PFSK-1 (cell line): ENCODE measurements around the gene ZNF566.

ENCODE experiments used
- FOXP2 ChIP-seq: optimal IDR thresholded peaks from 2 replicates; pipeline ENCODE3; 2011; ENCODE audit warnings: borderline replicate concordance, control low read depth, inconsistent platforms; ENCODE audit not compliant: insufficient read depth; ENCODE audit errors: extremely low read length, extremely low read depth
- POLR2AphosphoS5 ChIP-seq: IDR thresholded peaks from 2 replicates; pipeline ENCODE4 v1.6.1; 2012; ENCODE audit warnings: low read depth, mild to moderate bottlenecking, control low read depth, low read length, moderate library complexity
- REST ChIP-seq, 2 experiments: IDR thresholded peaks; 2 replicates each; pipeline versions ENCODE4 v1.6.1 to v1.8.0; 2011 to 2012; ENCODE audit warnings: low read depth in 2 of 2, low read length in 2 of 2, control low read depth in 1 of 2, inconsistent platforms in 1 of 2, mild to moderate bottlenecking in 1 of 2, moderate library complexity in 1 of 2; ENCODE audit not compliant: insufficient read depth in 1 of 2
- SIN3A ChIP-seq: IDR thresholded peaks from 2 replicates; pipeline ENCODE4 v1.6.1; 2012; ENCODE audit warnings: mild to moderate bottlenecking, low read length, moderate library complexity, borderline replicate concordance; ENCODE audit not compliant: insufficient read depth
- TAF1 ChIP-seq: IDR thresholded peaks from 2 replicates; pipeline ENCODE4 v1.6.1; 2012; ENCODE audit warnings: low read length, control low read depth, borderline replicate concordance; ENCODE audit not compliant: insufficient read depth

The ZNF566 gene

DNA sequence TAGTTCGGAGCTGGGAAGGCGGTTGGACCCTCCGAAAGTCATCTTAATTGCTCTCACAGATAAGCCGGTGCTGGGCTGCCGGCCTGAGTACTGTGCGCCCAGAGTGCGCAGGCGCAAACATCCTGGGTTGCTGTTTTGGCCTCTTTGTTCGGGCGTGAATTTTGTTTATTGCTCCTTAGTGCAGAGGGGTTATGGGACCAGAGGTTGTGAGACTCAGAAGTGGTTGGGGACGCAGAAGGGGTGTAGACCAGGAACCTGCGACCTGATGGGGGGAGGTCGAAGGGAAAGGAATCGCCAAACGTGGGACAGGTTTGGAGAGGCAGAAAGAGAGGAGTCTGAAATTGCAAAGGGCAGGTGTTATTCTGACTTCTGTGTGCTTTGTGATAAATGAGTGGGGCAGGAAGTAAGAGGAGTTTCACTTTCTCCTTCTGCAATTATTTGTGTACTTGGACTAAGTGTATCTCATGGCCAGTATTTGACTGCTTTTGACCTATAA lies 607 bp upstream of the ZNF566 start:
- TF ChIP-seq SIN3A, result no peak
- TF ChIP-seq POLR2AphosphoS5, result no peak
- TF ChIP-seq FOXP2, result no peak
- TF ChIP-seq REST (IDR thresholded peaks at IDR 0.05; ENCODE audit: insufficient read depth in 1 of 2, low read depth in 2 of 2, low read length in 2 of 2), result no peak
- no peak for TF ChIP-seq TAF1

GRCh38 chr19:36488846-36489117 lies 579 bp downstream of the ZNF566 start:
- TF ChIP-seq SIN3A, result no peak
- no peak for TF ChIP-seq TAF1
- no peak for TF ChIP-seq REST (IDR thresholded peaks at IDR 0.05; ENCODE audit: insufficient read depth in 1 of 2, low read depth in 2 of 2, low read length in 2 of 2)
- no peak for TF ChIP-seq POLR2AphosphoS5
- no peak for TF ChIP-seq FOXP2

- no peak for TF ChIP-seq REST (IDR thresholded peaks at IDR 0.05; ENCODE audit: insufficient read depth in 1 of 2, low read depth in 2 of 2, low read length in 2 of 2)
These were observed 1.1 kb downstream of the ZNF566 start for GRCh38 chr19:36488118-36488845.

DNA sequence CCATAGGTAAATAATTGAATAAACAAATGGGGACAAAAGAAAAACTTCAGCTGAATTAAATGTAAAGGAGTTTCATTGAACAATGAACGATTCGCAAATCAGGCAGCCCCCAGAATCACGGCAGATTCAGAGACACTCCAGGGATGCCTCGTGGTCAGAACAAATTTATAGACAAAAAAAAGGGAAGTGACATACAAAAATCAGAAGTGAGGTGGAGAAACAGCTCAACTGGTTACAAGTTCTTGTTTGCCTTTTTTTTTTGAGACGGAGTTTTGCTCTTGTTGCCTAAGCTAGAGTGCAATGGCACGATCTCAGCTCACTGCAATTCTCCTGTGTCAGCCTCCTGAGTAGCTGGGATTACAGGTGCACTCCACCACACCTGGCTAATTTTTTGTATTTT lies 5.7 kb downstream of the ZNF566 start:
- TF ChIP-seq SIN3A (no peak), TAF1 (no peak)

DNA sequence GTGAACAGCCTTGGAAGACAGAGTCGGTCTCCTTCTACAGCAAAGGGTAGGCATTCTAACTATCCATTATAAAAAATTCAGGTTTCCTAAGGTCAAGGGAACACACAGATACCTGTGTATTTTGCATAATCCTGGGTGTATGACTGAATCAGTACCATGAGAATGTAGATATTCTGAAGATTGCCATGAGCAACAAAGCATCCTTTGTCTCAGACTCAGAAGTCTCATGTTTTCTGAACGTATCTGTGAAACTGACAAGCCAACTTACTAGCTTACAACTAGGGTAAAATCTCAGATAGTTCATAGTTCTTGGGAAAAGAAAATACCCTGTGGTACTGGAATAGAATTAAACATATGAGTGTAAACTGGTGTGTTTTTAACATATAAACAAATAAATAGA lies 6.5 kb downstream of the ZNF566 start:
- no peak for TF ChIP-seq REST (IDR thresholded peaks at IDR 0.05; ENCODE audit: insufficient read depth in 1 of 2, low read depth in 2 of 2, low read length in 2 of 2)
- TF ChIP-seq TAF1, result no peak
- no peak for TF ChIP-seq SIN3A
- TF ChIP-seq FOXP2, result no peak
